Measurements from ENCODE around the gene PLD5.

PLD5 gene

GRCh38 chr1:242043165-242043564 is 481.3 kb downstream of the PLD5 start:
- Mint-ChIP-seq H3K4me1 (ENCODE audit: low read depth in 2 of 2) (no peaks in the 10 kb centered on the region), H3K27ac (no peak overlapping the region), H3K36me3 (ENCODE audit: insufficient read depth) (no peaks in the 10 kb centered on the region), H3K27me3 (peaks cover 0 to 9% of the 10 kb centered on the region in 2 donors), H3K9me3 (no peaks in the 10 kb centered on the region), H3K4me3 (no peak overlapping the region)
- ATAC-seq (replicated peaks) (no peak), DNase-seq (no peak)

DNA sequence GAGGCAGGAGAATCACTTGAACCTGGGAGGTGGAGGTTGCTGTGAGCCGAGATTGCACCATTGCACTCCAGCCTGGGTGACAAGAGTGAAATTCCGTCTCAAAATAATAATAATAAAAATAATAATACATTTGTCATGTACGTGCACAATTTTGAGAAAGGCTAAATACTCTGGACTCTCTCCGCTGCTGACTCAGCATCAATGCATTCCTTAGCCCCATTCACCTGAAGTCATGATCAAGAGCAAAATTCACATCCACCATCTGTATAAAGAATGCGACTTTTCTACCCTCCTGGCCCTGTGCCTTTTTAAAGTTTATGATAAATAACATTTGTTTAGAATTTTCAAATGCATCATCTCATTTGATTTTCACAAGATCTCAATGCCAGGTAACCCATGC is 490.1 kb downstream of the PLD5 start:
- no peak for ATAC-seq (replicated peaks)
- Mint-ChIP-seq H3K27me3 (peaks cover 0 to 17% of the 10 kb centered on the region in 2 donors), H3K9me3 (no peaks in the 10 kb centered on the region), H3K36me3 (ENCODE audit: insufficient read depth) (no peaks in the 10 kb centered on the region), H3K4me1 (ENCODE audit: low read depth in 2 of 2) (no peaks in the 10 kb centered on the region), H3K27ac (no peak overlapping the region), H3K4me3 (no peak overlapping the region)
- DNase-seq = no peak

DNA sequence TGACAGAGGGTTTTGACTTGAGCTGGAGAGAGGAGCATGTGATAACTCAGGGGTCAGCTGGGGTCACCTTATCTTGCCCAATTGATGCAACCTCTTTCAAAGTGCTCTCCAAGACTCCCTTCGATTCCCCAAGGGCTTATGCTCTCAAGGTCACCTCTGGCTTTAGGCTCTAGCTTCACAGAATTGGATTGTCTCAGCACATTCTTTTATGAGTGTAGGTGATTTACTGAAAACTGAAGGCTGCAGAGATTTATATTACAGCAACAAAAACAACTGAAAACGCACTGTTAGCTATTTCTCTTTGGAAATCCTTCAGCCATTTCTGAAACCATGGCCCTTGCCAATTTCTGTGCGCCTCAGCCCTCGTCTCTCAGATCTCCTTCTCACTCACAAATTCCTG is 491.1 kb downstream of the PLD5 start:
- H3K27me3 Mint-ChIP-seq = peaks cover 0 to 10% of the 10 kb centered on the region in 2 donors
- no peaks in the 10 kb centered on the region for H3K4me1 Mint-ChIP-seq (ENCODE audit: low read depth in 2 of 2)
- H3K9me3 Mint-ChIP-seq = no peaks in the 10 kb centered on the region
- ATAC-seq (replicated peaks) (no peak), DNase-seq (no peak)
- no peaks in the 10 kb centered on the region for H3K36me3 Mint-ChIP-seq (ENCODE audit: insufficient read depth)
- no peak overlapping the region for H3K4me3 Mint-ChIP-seq
- H3K27ac Mint-ChIP-seq = no peak overlapping the region

All from effector memory CD8-positive, alpha-beta T cell (primary cell).